GM10266 (cell line): Measurements from ENCODE around the gene CD101.
A peak's percentile ranks its signal among the peaks of the same experiment; 100 is the strongest.

Experiments
- DNase-seq: peaks from one replicate; pipeline ENCODE4 v3.0.0; 2012; ENCODE audit errors: extremely low spot score
- TF ChIP-seq, protein P1 (sequence below): IDR thresholded peaks from 2 replicates; pipeline ENCODE4 v1.5.1; 2012; ENCODE audit warnings: mild to moderate bottlenecking, low read depth; ENCODE audit not compliant: control insufficient read depth, insufficient read depth; ENCODE audit errors: missing control alignments

Gene CD101

DNA sequence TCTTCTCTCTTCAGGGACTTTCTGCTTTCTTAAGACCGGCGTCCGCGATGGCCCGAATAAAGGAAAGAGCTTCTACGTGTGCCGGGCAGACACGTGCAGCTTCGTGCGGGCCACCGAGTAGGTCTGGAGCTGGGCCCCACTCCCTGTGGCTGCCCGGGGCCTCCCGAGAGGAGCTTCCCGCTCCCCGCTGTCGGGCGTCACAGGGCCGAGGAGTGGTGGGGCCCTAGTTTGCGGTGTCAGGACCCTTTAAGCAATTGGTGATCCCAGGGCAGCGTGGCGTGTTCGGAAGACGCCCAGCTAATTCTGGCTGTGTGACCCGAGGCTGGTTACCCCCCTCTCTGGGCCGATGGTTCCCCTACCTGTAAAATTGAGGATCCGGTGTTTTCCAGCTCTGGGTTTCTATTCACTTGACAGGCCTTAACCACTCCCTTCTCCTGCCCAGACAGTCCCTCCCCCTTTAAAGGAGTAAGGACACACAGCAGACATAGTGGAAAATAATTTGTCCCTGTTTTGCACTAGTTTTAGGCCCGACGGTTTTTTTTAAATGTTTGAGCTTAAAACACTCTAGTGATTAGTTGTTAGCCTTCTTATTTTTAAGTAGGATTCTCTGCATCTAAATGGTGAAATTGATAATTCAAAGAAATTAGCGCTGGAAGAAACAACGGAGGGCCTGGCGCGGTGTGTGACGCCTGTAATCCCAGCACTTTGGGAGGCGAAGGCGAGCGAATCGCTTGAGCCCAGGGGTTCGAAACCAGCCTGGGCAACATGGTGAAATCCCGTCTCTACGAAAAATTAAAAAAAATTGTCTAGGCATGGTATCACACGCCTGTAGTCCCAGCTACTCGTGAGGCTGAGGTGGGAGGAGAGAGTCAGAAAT, 59.1 kb downstream of the CD101 start:
- DNase-seq = peak; percentile 42
- TF ChIP-seq, protein P1, sequence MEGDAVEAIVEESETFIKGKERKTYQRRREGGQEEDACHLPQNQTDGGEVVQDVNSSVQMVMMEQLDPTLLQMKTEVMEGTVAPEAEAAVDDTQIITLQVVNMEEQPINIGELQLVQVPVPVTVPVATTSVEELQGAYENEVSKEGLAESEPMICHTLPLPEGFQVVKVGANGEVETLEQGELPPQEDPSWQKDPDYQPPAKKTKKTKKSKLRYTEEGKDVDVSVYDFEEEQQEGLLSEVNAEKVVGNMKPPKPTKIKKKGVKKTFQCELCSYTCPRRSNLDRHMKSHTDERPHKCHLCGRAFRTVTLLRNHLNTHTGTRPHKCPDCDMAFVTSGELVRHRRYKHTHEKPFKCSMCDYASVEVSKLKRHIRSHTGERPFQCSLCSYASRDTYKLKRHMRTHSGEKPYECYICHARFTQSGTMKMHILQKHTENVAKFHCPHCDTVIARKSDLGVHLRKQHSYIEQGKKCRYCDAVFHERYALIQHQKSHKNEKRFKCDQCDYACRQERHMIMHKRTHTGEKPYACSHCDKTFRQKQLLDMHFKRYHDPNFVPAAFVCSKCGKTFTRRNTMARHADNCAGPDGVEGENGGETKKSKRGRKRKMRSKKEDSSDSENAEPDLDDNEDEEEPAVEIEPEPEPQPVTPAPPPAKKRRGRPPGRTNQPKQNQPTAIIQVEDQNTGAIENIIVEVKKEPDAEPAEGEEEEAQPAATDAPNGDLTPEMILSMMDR = no peak

DNA sequence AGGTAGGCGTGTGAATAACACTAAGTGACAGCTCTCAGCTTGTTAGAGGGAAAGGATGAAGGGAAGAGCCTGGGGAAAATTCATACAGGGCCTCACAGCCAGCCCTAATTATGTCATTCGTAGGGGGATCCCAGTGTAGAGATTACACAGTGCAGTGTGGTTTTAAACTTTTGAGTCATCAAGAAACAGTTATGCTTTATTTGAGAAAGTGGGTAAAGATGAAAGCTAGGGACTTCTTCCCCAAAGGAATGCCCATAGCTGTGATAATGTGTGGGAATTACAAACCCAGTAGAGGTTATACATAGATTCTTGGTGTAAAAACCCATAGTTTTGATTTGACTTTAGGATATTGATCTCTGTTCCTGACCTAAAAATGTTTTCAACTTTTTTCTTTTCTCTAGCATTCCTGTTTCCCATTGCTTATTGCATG, 60.4 kb downstream of the CD101 start:
- TF ChIP-seq, protein P1 = no peak
- DNase-seq = peak; percentile 64

DNA sequence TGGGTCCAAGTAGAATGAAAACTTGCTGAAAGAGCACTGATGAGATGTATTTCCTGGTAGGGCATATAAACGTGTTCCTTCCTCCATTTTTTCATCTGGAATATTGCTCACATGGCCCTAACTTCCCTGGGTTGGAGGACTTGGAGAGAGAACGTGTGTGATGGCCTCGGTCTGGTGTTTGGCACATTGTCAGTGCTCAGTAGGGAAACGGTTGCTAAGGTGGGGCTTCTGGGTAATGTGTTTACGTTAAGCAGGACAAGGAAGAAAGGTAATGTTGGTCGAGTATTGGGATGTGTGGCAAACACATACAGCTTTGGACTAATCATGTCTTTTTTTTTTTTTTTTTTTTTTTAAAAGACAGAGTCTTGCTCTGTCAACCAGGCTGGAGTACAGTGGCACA, 64.8 kb downstream of the CD101 start:
- TF ChIP-seq, protein P1 = no peak
- DNase-seq = no peak

DNA sequence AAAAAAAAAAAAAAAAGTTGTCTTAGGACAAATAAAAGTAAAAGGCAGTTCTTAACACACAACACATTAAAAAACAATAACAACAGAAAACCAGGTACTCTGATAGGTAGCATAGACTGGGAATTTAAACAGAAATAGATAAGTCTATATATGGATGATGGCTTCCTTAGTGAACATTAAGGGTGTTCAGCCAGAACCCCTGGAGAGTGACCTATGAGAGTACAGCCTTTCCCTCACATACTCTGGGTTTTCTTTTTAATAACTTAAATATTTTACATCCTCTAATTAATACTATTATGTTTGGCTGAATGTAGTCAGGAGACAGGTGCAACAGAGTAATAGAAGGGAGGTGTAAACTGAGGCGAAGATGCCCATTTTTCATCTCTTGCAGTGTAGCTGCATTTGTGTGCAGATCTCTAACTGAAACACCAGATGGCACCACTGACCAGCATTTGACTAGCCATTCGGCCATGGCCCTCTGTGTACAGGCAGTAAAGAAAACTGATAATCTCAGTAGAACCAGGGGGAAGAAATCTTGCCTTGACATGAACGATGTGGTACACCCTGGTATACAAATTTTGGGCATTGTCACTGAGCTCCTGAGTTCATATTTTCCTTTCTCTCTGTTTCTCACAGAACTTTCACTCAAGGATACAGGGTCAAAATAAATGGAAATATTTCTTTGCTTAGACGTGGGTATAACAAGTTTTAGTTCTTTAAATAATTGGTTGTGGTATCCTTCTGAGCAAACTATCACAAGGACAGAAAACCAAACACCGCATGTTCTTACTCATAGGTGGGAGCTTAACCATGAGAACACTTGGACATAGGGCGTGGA, 66.2 kb downstream of the CD101 start:
- peak; percentile 47 for DNase-seq
- TF ChIP-seq, protein P1 = peak; percentile 89

DNA sequence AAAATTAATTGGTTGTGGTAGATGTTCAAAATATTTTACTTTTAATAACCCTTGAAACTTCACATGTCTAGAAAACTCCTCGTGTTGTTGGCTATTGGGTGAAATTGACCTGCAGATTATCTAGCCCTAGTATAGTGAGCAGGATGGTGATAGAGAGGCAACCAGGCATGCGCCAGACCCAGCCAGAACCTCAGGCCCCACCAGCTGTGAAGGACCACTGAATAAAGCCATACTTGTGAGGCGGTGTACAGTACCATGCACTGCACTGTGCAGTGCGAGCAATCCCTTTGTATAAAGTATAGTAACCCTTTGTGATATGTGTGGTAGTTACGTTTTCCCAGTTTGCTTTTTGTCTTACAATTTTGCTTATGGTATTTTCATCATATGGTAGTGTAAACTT, 67.0 kb downstream of the CD101 start:
- TF ChIP-seq, protein P1 = no peak
- DNase-seq = no peak

DNA sequence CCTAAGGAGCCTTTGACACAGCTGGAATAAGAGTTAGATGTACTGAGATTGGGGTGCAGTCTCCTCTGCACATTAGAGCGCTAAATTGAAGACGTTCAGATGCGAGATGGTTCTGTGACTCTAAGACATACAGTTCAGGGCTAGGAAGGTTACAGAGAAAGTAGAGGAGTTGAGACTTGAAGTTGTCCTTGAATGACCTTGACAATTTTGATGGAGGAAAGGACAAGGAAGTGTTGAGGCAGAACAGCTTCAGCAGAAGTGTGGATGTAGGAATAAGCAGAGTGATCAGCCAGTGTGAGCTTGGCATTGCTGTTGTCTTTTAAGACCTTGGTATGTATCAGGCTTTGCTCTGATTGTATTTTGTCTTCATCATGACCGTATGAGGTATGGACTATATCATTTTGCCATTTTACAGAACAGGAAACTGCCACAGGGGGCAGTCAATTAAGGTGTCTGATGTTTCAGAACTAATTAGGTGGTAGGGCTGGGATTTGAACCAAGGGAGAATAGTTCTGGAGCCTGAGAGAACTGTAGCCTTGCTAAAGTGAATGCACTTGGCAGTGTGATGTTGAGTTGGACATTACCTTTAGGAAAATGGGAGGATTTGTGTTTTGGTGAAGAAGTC, 67.8 kb downstream of the CD101 start:
- TF ChIP-seq, protein P1 = no peak
- no peak for DNase-seq

DNA sequence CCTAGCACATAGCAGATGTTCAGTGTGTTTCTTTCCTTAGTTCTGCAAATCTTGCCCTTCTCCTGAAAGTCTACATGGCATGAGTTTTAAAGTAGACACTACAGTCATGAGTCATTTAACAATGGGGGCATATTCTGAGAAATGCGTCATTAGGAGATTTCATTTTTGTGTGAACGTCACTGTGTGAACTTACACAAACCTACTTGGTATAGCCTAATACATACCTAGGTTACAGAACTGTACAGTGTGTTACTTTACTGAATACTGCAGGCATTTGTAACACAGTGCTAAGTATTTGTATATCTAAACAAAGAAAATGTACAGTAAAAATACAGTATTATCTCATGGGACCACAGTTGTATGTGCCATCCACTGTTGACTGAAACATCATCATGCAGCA, 68.6 kb downstream of the CD101 start:
- TF ChIP-seq, protein P1 = no peak
- no peak for DNase-seq
